OCI-LY1 (cell line): ENCODE measurements around the gene BNC1.

Experiments used
- H2AFZ ChIP-seq: fragments of 200-600 bp; sonication (generic), shearing (Covaris generic); 2 replicates; pipeline ENCODE4 v1.6.0; 2014; ENCODE audit warnings: antibody characterized with exemption, mild to moderate bottlenecking, low read length
- H3F3A ChIP-seq: fragments of 200-600 bp; sonication (generic), shearing (Covaris generic); 2 replicates; pipeline ENCODE4 v1.6.0; 2014; ENCODE audit warnings: mild to moderate bottlenecking, antibody characterized with exemption, low read length, moderate library complexity; ENCODE audit not compliant: insufficient read depth
- H3K27ac ChIP-seq: fragments of 200-600 bp; sonication (generic); 2 replicates; pipeline ENCODE4 v1.5.1; 2014; ENCODE audit warnings: low read length, mixed run types, mild to moderate bottlenecking, low read depth; ENCODE audit not compliant: poor library complexity, severe bottlenecking
- H3K27me3 ChIP-seq: fragments of 200-600 bp; sonication (generic); 2 replicates; pipeline ENCODE4 v1.6.0; 2014; ENCODE audit warnings: antibody characterized with exemption, mild to moderate bottlenecking, low read length, moderate library complexity; ENCODE audit not compliant: insufficient read depth
- H3K36me3 ChIP-seq: fragments of 200-600 bp; sonication (generic); 2 replicates; pipeline ENCODE4 v1.6.1; 2014; ENCODE audit warnings: mild to moderate bottlenecking, antibody characterized with exemption, low read length, moderate library complexity, mixed read lengths; ENCODE audit not compliant: insufficient read depth
- H3K4me1 ChIP-seq: fragments of 200-600 bp; sonication (generic); 2 replicates; pipeline ENCODE4 v1.5.1; 2014; ENCODE audit warnings: mild to moderate bottlenecking, low read length, moderate library complexity; ENCODE audit not compliant: insufficient read depth, severe bottlenecking
- H3K4me2 ChIP-seq: fragments of 200-600 bp; sonication (generic), shearing (Covaris generic); 2 replicates; pipeline ENCODE4 v1.6.1; 2014; ENCODE audit warnings: low read length
- H3K4me3 ChIP-seq: fragments of 200-600 bp; sonication (generic); 2 replicates; pipeline ENCODE4 v1.5.1; 2014; ENCODE audit warnings: low read length, low read depth, mild to moderate bottlenecking, mixed read lengths; ENCODE audit not compliant: poor library complexity, severe bottlenecking
- H3K79me2 ChIP-seq: fragments of 200-600 bp; shearing (Covaris generic); 2 replicates; pipeline ENCODE4 v1.6.1; 2016; ENCODE audit warnings: mixed run types, low read length, mixed read lengths; ENCODE audit not compliant: insufficient read depth
- H3K9ac ChIP-seq: fragments of 200-600 bp; sonication (generic), shearing (Covaris generic); 2 replicates; pipeline ENCODE4 v1.6.1; 2014; ENCODE audit warnings: mild to moderate bottlenecking, low read length, mixed read lengths
- H3K9me2 ChIP-seq: fragments of 200-600 bp; sonication (generic), shearing (Covaris generic); 2 replicates; pipeline ENCODE4 v1.6.1; 2014; ENCODE audit warnings: low read depth, mild to moderate bottlenecking, low read length, mixed read lengths
- H3K9me3 ChIP-seq: fragments of 200-600 bp; shearing (Covaris generic); 2 replicates; pipeline ENCODE4 v1.6.1; 2014; ENCODE audit warnings: low read length, mixed read lengths
- H4K20me1 ChIP-seq: fragments of 200-600 bp; sonication (generic), shearing (Covaris generic); 2 replicates; pipeline ENCODE4 v1.6.0; 2016; ENCODE audit warnings: mild to moderate bottlenecking, low read length; ENCODE audit not compliant: insufficient read depth
- CTCF ChIP-seq: fragments of 200-600 bp; sonication (generic), shearing (Covaris generic); IDR thresholded peaks from 2 replicates; pipeline ENCODE4 v1.5.1; 2017; ENCODE audit warnings: mild to moderate bottlenecking, antibody characterized with exemption, low read length, moderate library complexity, mixed read lengths
- EZH2 ChIP-seq: fragments of 200-600 bp; sonication (generic), shearing (Covaris generic); IDR thresholded peaks from 2 replicates; pipeline ENCODE4 v1.8.0; 2017; ENCODE audit warnings: borderline replicate concordance, mixed run types, mild to moderate bottlenecking, antibody characterized with exemption, low read length, moderate library complexity, mixed read lengths

Gene BNC1

GRCh38 chr15:83219026-83219425, 65.4 kb downstream of the BNC1 start:
- H3K27ac ChIP-seq = no peak overlapping the region
- H3K4me1 ChIP-seq = no peaks in the 10 kb centered on the region
- no peaks in the 10 kb centered on the region for H3K9me2 ChIP-seq
- no peaks in the 10 kb centered on the region for H3K36me3 ChIP-seq
- H3K9ac ChIP-seq = no peak overlapping the region
- TF ChIP-seq EZH2 = no peak
- TF ChIP-seq CTCF = no peak
- H2AFZ ChIP-seq = no peak overlapping the region
- no peaks in the 10 kb centered on the region for H4K20me1 ChIP-seq
- no peaks in the 10 kb centered on the region for H3K27me3 ChIP-seq
- H3K79me2 ChIP-seq = no peaks in the 10 kb centered on the region
- H3K4me2 ChIP-seq = no peak overlapping the region
- H3K9me3 ChIP-seq = no peaks in the 10 kb centered on the region
- H3F3A ChIP-seq = no peaks in the 10 kb centered on the region
- H3K4me3 ChIP-seq = no peak overlapping the region

GRCh38 chr15:83215306-83215705, 69.2 kb downstream of the BNC1 start:
- Histone ChIP-seq H3K9me3 (no peaks in the 10 kb centered on the region), H3K9me2 (no peaks in the 10 kb centered on the region), H3K27me3 (no peaks in the 10 kb centered on the region), H3K4me1 (no peaks in the 10 kb centered on the region), H3K4me2 (no peak overlapping the region), H2AFZ (no peak overlapping the region), H3F3A (no peaks in the 10 kb centered on the region), H3K79me2 (no peaks in the 10 kb centered on the region), H3K36me3 (no peaks in the 10 kb centered on the region), H4K20me1 (no peaks in the 10 kb centered on the region), H3K4me3 (no peak overlapping the region), H3K27ac (no peak overlapping the region), H3K9ac (no peak overlapping the region)
- TF ChIP-seq CTCF (no peak), EZH2 (no peak)

- H3K4me2 ChIP-seq = no peak overlapping the region
- H3K4me1 ChIP-seq = no peaks in the 10 kb centered on the region
- H2AFZ ChIP-seq = no peak overlapping the region
- no peak overlapping the region for H3K4me3 ChIP-seq
- no peaks in the 10 kb centered on the region for H3F3A ChIP-seq
- no peaks in the 10 kb centered on the region for H3K9me3 ChIP-seq
- H3K9ac ChIP-seq = no peak overlapping the region
- H4K20me1 ChIP-seq = no peaks in the 10 kb centered on the region
- TF ChIP-seq EZH2 = no peak
- no peak for TF ChIP-seq CTCF
- no peaks in the 10 kb centered on the region for H3K79me2 ChIP-seq
- no peaks in the 10 kb centered on the region for H3K9me2 ChIP-seq
- no peaks in the 10 kb centered on the region for H3K27me3 ChIP-seq
- H3K36me3 ChIP-seq = no peaks in the 10 kb centered on the region
- no peak overlapping the region for H3K27ac ChIP-seq
Measured at GRCh38 chr15:83210619-83211018, 73.8 kb downstream of the BNC1 start.
